Suppressor macrophage treated with lipopolysaccharide for 4 hours (primary cell): ENCODE data around the gene CPA4.
"Not testable (repeated sequence)": the region's sequence is repeated elsewhere in the genome, so short reads cannot be mapped to it uniquely, and the experiment has no call there.

Experiments used
- DNase-seq: peaks from one replicate; pipeline ENCODE4 v3.0.0-alpha.2; 2020

CPA4 gene, protein sequence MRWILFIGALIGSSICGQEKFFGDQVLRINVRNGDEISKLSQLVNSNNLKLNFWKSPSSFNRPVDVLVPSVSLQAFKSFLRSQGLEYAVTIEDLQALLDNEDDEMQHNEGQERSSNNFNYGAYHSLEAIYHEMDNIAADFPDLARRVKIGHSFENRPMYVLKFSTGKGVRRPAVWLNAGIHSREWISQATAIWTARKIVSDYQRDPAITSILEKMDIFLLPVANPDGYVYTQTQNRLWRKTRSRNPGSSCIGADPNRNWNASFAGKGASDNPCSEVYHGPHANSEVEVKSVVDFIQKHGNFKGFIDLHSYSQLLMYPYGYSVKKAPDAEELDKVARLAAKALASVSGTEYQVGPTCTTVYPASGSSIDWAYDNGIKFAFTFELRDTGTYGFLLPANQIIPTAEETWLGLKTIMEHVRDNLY

DNA sequence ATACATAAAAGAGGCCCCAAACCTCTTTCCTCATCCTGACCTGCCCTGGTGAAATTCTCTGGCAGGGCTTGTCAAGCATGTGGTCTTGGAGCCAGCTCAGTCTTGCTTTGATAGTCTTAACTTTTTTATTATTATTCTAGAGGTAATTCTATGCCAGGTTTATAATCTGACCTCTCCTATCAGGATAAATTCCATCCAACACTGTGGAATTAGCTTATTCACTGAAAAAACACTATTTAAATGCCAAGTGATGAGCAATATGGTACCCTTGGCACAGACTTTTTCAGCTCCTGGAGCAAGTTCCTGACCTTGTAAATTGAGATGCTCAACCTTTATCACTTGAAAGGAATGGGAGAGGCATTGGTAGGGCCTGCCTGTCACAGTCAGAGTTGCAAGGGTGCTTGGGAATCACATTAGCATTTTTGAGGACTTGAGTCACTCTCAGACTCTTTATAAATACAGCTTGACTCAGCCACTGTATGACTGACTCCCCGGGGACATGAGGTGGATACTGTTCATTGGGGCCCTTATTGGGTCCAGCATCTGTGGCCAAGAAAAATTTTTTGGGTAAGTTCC lies at the start of gene CPA4:
Gene CPA4 (plus strand): TSS at position 480 of the 576 bp plus-strand sequence. CDS start 20 bp downstream, at position 500.
- no peak for DNase-seq

DNA sequence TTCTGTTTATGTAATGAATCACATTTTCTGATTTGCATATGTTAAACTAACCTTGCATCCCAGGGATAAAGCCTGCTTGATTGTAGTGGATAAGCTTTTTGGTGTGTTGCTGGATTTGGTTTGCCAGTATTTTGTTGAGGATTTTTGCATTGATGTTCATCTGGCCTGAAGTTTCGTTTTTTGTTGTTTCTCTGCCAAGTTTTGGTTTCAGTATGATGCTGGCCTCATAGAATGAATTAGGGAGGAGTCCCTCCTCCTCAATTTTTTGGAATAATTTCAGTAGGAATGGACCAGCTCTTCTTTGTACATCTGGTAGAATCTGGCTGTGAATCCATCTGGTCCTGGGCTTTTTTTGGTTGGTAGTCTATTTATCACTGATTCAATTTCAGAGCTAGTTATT lies 49.5 kb upstream of the CPA4 start:
- peak; percentile 57 for DNase-seq

DNA sequence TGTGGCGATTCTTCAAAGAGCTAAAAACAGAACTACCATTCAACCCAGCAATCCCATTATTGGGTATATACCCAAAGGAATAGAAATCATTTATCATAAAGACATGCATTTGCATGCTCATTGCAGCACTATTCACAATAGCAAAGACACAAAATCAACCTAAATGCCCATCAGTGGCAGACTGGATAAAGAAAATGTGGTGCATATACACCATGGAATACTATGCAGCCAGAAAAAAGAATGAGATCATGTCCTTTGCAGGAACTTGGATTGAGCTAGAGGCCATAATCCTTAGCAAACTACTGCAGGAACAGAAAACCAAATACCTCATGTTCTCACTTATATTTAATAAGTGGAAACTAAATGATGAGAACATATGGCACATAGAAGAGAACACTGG lies 46.5 kb upstream of the CPA4 start:
- DNase-seq: not testable (repeated sequence)

DNA sequence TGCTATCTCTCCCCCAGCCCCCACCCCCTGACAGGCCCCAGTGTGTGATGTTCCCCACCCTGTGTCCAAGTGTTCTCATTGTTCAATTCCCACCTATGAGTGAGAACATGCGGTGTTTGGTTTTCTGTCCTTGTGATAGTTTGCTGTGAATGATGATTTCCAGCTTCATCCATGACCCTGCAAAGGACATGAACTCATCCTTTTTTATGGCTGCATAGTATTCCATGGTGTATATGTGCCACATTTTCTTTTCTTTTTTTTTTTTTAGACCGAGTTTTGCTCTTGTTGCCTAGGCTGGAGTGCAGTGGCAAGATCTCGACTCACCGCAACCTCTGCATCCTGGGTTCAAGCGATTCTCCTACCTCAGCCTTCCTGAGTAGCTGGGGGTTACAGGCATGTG lies 44.1 kb upstream of the CPA4 start:
- not testable (repeated sequence) for DNase-seq

DNA sequence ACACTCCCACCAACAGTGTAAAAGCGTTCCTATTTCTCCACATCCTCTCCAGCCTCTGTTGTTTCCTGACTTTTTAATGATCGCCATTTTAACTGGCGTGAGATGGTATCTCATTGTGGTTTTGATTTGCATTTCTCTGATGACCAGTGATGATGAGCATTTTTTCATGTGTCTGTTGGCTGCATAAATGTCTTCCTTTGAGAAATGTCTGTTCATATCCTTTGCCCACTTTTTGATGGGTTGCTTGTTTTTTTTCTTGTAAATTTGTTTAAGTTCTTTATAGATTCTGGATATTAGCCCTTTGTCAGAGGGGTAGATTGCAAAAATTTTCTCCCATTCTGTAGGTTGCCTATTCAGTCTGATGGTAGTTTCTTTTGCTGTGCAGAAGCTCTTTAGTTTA lies 43.3 kb upstream of the CPA4 start:
- DNase-seq: not testable (repeated sequence)

DNA sequence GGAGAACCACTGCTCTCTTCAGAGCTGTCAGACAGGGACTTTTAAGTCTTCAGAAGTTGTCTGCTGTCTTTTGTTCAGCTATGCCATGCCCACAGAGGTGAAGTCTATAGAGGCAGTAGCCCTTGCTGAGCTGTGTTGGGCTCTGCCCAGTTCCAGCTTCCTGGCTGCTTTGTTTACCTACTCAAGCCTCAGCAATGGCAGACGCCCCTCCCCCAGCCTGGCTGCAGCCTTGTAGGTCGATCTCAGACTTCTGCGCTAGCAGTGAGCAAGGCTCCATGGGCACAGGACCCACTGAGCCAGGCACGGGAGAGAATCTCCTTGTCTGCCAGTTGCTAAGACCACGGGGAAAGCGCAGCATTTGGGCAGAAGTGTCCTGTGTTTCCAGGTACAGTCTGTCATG lies 38.4 kb upstream of the CPA4 start:
- no peak for DNase-seq

DNA sequence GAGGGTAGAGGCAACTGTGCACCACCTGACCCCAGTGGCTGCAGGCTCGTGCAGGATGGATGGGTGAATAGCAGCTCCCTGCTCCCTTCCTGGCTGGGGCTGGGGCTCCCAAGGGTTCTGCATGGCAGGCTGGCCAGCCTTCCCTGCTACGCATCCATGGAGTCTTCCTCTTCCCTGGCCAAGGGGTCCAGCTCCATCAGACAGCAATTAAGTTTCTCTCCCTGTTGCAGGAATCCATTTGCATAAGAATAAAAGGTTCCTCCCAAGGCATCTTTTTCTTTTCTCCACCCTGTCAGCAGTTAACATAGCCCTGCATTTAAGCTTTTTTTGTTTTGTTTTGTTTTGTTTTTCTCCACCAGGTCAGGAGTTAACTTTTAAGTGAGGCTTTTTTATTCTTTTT lies 36.3 kb upstream of the CPA4 start:
- DNase-seq: no peak

DNA sequence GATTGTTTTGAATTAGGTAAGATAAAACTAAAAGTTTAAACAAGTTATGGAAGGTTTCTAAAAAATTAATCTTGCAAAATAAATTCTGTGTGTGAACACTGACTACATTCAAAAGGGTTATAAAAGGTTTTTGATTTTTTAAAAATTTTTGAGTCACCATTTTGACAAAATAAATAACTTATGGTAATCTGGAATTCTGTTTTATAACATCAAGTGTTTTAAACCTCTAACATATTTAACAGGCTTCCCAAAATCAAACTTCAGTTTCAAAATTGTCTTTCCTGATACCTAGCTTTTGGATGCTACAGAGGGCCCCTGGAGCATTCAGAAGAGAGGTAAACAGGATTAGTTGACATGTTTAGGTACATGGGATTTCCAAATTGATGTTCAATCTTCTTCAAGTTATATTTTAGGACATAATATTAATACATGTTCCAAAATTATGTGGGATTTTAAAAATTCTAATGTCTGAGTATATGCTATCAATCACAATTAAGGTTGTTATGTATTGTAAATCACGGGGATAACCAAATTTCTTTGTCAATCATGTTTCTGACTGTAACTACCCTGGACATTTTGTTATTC lies 34.4 kb upstream of the CPA4 start:
- DNase-seq: no peak

DNA sequence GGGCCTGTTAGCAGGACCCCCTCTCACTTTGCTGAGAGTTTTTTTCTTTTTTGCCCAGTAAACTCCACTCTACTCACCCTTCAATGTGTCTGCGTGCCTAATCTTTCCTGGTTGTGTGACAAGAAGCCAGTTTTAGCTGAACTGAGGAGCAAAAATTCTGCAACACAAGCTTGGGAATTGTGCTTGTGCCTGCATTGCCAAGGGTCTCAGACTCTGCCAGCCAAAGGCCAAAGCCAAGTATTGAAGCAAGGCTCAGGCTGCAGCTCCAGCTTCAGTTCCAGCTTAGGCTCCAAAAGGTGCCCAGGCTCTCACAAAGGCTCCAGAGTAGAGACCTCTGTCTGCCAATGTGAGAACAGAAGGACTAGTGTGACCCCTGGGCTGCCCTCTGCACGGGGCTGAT lies 30.5 kb upstream of the CPA4 start:
- no peak for DNase-seq

DNA sequence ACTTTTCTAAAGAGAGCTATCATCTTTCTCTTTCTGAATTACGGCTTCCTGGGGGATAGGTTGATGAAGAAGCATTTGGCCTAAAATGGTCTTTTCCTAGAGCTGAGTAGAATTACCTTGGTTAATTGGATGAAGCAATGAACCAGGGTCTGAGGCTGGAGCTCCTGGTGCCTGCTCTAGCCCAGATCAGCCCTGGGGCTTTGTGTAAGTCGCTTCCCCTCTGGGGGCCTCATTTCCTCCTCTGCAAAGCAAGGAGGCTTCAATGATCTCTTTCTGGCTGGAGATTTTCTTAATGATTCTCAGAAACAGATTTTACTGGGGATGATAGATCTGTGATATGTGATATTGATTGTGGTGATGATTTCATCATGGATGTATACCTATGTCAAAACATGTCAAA lies 29.8 kb upstream of the CPA4 start:
- no peak for DNase-seq

DNA sequence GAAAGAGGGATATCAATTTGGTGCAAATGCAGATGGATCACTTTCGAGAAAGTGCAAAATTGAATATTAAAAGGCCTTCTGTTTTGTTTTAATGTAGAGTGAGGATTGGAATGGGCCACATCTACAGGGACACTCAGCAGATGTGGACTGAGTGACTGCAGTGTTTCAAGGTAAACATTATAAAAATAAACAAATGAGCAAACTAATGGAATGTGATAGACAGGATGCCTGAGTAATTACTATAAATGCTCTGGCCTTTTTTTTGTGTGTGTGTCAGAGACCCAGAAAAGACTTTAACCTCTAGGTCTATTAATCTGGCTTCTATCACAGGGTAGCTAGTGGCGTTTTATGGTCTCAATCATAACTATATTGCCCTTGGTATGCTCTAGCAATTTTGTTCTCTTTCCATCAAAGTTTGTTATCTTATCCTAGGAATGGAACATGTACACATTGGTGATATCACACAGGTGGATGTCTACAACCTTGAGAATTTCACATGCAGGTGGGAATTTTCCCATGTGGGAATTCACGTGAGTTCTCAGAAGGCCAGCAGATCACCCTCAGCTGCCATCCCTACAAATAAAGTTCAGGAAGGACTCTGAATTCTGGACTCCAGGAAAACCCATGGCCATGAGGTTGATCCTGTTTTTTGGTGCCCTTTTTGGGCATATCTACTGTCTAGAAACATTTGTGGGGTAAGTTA lies 26.6 kb upstream of the CPA4 start, which contains the start of gene CPA2:
Gene CPA2 (plus strand): TSS at position 606 of the 703 bp plus-strand sequence. CDS start 19 bp downstream, at position 625.
- DNase-seq: no peak

DNA sequence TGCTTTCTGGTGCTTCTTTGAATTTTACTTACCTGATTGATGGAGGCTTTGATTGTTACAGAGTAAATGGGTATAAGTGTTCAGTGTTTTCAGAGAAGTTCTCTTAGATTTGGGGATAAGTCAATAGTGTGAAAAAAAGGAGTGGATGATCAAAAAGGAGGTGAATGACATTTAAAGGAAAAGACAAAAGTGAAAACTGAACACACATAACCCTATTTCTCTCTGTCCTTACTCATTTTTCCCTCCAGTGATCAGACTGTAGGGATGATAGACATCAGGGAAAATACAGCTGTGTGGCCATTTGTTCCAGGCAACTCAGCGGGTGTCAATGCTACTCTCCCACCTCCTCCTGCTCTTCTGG lies 26.0 kb upstream of the CPA4 start:
- no peak for DNase-seq

DNA sequence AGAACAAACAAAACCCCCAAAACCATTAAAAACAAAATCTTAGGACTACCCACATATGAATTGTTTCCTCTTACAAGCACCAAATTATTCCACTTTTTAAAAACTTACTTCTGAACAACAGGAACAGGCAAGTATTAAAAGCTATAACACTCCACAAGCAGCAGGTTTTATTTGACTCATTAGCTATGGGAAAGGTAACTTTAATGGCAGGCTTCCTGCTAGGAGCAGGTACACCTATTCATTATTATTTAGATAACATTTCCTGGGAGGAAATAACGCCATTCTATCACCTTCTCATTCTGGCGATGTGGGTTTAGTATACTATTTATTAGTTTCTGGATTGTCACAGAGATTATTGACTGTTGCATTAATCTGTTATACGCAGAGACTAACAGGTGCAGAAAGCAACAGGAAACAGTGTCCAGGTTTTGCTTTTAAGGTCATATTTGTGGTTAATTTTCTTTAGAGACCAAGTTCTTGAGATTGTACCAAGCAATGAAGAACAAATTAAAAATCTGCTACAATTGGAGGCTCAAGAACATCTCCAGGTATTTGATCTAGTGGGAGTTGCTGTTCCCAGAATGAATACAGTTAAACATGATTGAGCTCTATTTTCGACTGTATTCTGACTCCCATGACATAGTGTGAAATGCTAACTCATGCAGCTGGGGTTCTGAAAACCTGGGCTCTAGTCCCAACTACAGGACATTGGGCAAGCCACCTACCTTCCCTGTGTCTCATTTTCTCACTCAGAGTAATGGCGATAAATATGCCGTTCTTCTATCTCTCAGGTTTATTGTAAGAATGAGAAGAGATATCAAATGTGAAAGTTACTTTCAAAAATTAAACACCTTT lies 24.3 kb upstream of the CPA4 start:
- no peak for DNase-seq

DNA sequence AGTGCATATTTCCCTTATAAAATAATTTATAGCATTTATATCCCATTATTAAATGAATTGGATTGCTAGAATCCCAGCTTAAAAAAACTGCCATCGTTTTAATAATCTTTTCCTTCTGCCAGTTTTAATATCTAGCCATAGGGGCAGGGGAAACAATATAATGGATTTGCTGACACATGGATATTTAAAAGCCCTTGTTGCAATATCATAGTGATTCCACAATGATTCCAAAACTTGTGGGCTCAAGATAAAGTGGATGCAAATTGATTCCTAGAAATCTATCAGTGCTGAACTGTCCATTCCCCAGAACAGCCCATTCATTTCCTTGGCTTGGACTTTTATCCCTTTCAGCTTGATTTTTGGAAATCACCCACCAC lies 23.7 kb upstream of the CPA4 start:
- no peak for DNase-seq

DNA sequence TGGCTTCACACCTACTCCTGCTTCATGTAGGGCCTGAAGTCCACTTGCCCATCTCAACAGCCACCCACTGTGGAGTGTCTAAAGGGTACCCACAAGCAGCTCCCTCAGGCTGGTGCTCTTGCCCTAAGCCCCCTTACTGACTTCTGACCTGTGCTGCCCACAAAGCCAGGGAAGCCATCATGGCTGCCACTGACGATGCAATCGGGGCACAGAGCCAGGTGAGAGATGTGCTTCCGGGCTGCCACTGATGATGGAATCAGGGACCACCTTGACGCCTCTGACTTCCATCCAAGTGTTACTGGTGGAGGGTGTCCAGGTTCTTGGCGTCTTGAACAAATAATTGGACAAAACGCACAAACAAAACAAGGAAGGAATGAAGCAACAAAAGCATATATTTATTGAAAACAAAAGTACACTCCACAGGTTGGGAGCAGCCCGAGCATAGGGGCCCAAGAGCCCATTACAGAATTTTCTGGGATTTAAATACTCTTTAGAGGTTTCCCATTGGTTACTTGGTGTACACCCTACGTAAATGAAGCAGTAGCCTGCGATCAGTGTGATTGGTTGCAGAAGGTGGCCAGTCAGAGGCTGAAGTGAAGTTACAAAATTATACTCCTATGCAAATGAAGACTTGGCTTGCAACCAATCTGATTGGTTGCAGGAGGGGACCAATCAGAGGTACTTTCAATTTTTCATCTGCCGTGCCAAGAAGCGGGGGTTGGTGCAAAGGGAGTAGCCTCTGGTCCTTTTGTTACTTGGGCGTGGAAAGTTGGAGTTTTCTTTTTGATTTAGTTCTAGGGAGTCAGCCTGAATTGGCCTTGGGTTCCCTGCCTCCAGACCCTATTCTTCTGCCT lies 21.8 kb upstream of the CPA4 start:
- no peak for DNase-seq

DNA sequence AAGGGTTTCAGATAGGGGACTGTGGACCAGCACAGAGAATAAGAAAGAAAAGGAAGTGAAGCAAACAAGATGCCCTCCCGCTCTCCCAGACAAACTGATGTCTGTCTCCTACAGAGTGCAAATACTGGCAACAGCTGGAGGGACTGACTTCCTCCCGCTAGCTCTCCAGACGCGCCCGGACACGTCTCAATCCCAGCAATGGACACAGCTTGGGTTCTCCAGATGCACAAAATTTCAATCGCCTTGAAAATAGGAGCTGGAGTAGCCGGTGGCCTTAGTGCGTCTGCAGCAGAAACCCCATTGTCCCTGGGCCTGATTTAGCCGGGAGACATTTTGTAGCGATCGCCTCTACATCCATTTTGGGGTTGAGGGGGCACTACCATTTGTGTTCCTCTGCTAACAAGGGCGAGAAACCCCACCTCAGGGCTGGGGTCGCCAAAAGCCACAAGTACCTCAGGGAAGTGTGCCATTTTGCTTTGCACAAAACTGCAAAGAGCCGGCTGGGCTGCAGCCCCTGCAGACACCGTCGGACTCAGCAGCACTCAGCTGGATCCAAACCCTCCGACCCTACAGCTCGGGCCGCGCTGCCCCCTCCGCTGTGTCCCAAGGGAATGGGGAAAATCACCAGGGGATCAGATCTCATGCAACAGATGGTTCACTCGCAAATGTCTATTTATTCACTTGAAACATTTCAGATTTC lies 20.4 kb upstream of the CPA4 start:
- no peak for DNase-seq

DNA sequence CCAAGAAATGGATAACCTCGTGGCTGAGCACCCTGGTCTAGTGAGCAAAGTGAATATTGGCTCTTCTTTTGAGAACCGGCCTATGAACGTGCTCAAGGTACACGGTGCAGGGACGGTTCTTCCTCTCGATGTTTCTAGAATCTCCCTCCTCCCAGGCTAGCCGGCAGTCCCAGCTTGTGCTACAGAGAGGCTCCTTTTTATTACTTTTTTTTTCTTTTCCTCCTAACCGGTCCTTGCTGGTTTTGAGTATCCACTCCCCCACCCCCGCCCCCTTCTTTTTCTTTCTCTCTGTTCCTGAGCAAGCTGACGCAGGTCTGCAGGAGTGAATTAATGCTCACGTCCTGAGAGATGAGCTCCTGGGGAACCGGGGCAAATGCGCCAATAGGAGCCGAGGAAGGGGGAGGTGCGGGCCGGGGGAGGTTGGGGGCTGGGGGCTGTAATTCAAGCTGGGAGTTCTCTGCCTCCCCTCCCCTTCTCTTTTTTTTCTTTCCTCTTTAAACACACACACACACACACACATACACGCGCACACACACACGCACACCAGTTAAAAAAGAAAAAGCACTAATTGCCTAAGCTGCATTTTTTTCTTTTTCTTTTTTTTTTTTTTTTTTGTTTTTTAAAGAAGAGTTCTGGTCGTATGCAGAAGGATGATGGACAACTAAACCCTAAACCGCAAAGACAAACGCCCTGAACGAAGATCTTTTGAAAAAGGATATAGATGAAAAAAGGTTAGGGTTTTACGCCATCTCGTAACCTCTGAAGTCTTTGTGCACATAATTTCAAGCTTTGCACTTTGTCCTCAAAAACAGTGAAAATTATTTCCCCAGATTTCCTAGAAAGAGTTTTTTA lies 19.7 kb upstream of the CPA4 start:
- no peak for DNase-seq

DNA sequence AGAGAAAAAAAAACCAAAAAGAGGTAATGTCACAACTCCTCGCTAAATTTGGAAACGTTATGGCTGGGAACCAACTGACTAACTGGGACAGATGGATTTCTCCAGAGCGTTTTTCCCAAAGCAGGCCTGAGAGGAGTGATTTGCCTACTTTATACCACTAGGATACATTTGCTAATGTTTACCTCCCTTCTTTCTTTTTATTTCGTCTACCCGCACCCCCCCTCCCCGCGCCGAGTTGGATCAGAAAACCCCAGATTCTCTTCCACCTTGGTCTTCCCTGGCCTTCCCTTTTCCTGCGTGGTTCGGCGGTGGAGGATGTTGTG lies 19.1 kb upstream of the CPA4 start:
- no peak for DNase-seq

DNA sequence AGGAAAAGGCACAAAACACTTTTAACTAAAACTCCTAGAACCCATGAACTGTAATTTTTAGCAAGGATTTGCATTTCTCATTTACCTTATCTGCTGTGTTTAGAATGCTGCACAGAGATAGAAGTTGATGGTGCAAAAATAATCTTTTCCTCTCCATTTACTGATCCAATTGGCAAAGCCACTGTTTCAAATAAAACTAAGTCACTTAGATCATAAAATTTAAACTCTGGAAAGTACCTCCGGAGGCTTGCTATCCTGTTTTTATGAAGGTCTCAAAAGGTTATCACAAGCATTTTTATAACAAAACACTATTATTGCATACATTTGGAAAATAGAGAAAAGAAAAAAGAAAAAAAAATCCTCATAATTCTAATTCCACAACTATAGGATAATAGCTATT lies 18.7 kb upstream of the CPA4 start:
- DNase-seq: no peak

DNA sequence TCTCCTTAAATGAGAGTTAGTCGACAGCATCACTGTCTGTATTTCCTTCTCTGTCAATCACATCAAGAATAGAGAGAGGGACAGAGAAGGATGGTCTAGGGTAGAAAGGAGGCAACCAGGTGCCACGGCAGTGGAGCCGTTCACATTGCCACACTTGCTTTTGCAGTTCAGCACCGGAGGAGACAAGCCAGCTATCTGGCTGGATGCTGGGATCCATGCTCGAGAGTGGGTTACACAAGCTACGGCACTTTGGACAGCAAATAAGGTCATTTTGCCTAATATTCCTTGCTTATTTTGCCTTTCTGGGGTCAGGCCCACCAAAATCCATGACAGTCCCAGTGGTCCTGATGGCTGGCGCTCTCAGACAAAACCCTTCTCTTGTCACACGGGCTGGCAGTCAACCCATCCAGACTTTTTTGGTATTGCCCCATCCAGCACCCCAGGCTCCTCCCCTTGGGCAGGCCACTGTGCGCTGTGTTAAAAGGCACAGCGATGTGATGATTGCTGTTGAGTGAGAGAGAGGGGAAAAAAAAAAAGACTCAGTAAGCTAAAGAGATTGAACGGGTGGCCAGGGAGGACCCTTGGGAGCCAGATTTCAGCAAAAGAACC lies 17.9 kb upstream of the CPA4 start:
- DNase-seq: no peak
